ENCODE results near the gene ITGA8.
"Not testable (repeated sequence)": the region's sequence is repeated elsewhere in the genome, so short reads cannot be mapped to it uniquely, and the experiment has no call there.

The ITGA8 gene

GRCh38 chr10:15642095-15642494 lies 77.6 kb downstream of the ITGA8 start:
- DNase-seq (ENCODE audit: low read depth) = no peak
- no peak overlapping the region for H3K4me3 ChIP-seq (ENCODE audit: low read depth, low read length)
- no peak for TF ChIP-seq CTCF (IDR thresholded peaks at IDR 0.05; ENCODE audit: low read depth, low read length, missing control alignments)

- no peak overlapping the region for H3K4me3 ChIP-seq (ENCODE audit: low read depth, low read length)
These were observed 79.1 kb downstream of the ITGA8 start for GRCh38 chr10:15640536-15641085.

GRCh38 chr10:15636446-15636845 lies 83.3 kb downstream of the ITGA8 start:
- H3K4me3 ChIP-seq (ENCODE audit: low read depth, low read length) = no peak overlapping the region
- no peak for DNase-seq (ENCODE audit: low read depth)
- no peak for TF ChIP-seq CTCF (IDR thresholded peaks at IDR 0.05; ENCODE audit: low read depth, low read length, missing control alignments)

More at GRCh38 chr10:15640536-15641085, 79.1 kb downstream of the ITGA8 start:
- no peak for DNase-seq (ENCODE audit: low read depth)
- no peak for TF ChIP-seq CTCF (IDR thresholded peaks at IDR 0.05; ENCODE audit: low read depth, low read length, missing control alignments)

GRCh38 chr10:15632456-15633091 lies 87.1 kb downstream of the ITGA8 start:
- TF ChIP-seq CTCF (IDR thresholded peaks at IDR 0.05; ENCODE audit: low read depth, low read length, missing control alignments) = no peak
- no peak for DNase-seq (ENCODE audit: low read depth)
- no peak overlapping the region for H3K4me3 ChIP-seq (ENCODE audit: low read depth, low read length)

- not testable (repeated sequence) for H3K4me3 ChIP-seq (ENCODE audit: low read depth, low read length)
These were observed 88.5 kb downstream of the ITGA8 start for GRCh38 chr10:15631205-15631604.

GRCh38 chr10:15630353-15630752 lies 89.4 kb downstream of the ITGA8 start:
- TF ChIP-seq CTCF (IDR thresholded peaks at IDR 0.05; ENCODE audit: low read depth, low read length, missing control alignments) = no peak
- DNase-seq (ENCODE audit: low read depth) = no peak
- H3K4me3 ChIP-seq (ENCODE audit: low read depth, low read length) = no peak overlapping the region

More at GRCh38 chr10:15631205-15631604, 88.5 kb downstream of the ITGA8 start:
- not testable (repeated sequence) for DNase-seq (ENCODE audit: low read depth)

GRCh38 chr10:15627617-15628196 lies 92.0 kb downstream of the ITGA8 start:
- TF ChIP-seq CTCF (IDR thresholded peaks at IDR 0.05; ENCODE audit: low read depth, low read length, missing control alignments) = no peak
- H3K4me3 ChIP-seq (ENCODE audit: low read depth, low read length) = no peak overlapping the region
- DNase-seq (ENCODE audit: low read depth) = no peak

Data from GM12864 (cell line).